Stimulated activated naive CD8-positive, alpha-beta T cell treated with anti-CD3 and anti-CD28 coated beads, Interleukin-15, amount 100 ng/mL, for 72 hours (primary cell): ENCODE measurements around the gene KCNK3.

Experiments used
- ATAC-seq: fragments of 150-1000 bp; cut with Tn5 transposase; 2 replicates; pipeline ENCODE4 v1.10.0; 2021; ENCODE audit warnings: mild to moderate bottlenecking, moderate library complexity
- DNase-seq, 2 donors: peaks; one replicate each; pipeline ENCODE4 v3.0.0; 2021 to 2022
- H3K27ac Mint-ChIP-seq, 2 donors: one replicate each; pipeline ENCODE4 v1.8.0; 2022; ENCODE audit warnings: mild to moderate bottlenecking in 2 of 2, mixed read lengths in 2 of 2, moderate library complexity in 2 of 2
- H3K27me3 Mint-ChIP-seq: one replicate; pipeline ENCODE4 v1.8.0; 2022; ENCODE audit warnings: mixed read lengths
- H3K4me1 Mint-ChIP-seq: one replicate; pipeline ENCODE4 v1.8.0; 2022; ENCODE audit warnings: mild to moderate bottlenecking, mixed read lengths
- H3K4me3 Mint-ChIP-seq, 2 donors: one replicate each; pipeline ENCODE4 v1.8.0; 2022; ENCODE audit warnings: mild to moderate bottlenecking in 2 of 2, mixed read lengths in 2 of 2, moderate library complexity in 1 of 2
- H3K9me3 Mint-ChIP-seq, 2 donors: one replicate each; pipeline ENCODE4 v1.8.0; 2022; ENCODE audit warnings: mixed read lengths in 2 of 2

The KCNK3 gene

DNA sequence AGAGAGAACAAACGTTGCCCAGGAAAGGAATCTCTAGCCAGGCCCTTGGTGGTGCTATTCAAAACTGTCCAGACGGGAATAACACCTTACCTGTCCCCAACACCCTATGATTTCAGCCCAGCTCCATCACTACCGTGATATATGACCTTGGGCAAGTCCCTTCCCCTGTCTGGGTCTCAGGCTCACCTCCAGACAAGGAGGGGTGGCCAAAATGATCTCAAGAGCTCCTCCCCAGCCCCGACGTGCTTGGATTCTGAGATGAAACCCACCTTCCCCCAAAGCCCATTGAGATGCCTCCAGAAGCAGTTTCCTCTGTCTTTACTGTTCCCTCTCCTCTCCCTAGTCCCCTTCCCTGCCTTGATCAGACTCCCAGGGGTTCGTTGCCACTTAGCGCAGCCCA is 1.5 kb downstream of the KCNK3 start:
- Mint-ChIP-seq H3K4me3 (no peak overlapping the region), H3K27me3 (peaks cover 92% of the 10 kb centered on the region)
- ATAC-seq: no peak

DNA sequence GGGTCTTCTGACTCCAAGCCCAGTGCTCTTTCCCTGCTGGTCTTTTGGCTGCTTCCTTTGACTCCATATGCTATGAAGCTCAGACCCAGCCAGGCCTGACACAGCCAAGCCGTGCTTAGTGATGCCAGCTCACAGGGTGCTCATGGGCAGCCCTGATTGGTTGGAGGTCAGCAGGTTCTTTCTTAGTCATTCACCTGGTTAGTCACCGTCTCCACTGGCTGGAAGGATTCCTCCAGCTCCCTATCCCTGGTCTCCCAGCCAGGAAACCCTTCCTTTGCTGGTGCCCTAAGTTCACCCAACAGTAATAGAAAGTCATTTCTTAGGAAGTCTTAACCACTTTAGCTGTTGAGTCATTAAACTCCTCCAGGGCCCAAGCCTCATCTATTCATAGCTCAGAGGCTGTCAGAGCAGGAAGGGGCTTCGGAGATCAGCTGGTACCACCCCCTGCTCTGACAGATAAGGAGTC is 3.9 kb downstream of the KCNK3 start:
- H3K4me3 Mint-ChIP-seq: no peak overlapping the region
- H3K9me3 Mint-ChIP-seq: no peaks in the 10 kb centered on the region
- peaks cover 6% of the 10 kb centered on the region for H3K4me1 Mint-ChIP-seq
- H3K27ac Mint-ChIP-seq: no peak overlapping the region
- H3K27me3 Mint-ChIP-seq: peaks cover 86% of the 10 kb centered on the region
- DNase-seq (no peak), ATAC-seq (no peak)

More for the DNA sequence above, 1.5 kb downstream of the KCNK3 start:
- no peaks in the 10 kb centered on the region for H3K9me3 Mint-ChIP-seq
- no peak for DNase-seq
- no peak overlapping the region for H3K27ac Mint-ChIP-seq
- peaks cover 6% of the 10 kb centered on the region for H3K4me1 Mint-ChIP-seq

DNA sequence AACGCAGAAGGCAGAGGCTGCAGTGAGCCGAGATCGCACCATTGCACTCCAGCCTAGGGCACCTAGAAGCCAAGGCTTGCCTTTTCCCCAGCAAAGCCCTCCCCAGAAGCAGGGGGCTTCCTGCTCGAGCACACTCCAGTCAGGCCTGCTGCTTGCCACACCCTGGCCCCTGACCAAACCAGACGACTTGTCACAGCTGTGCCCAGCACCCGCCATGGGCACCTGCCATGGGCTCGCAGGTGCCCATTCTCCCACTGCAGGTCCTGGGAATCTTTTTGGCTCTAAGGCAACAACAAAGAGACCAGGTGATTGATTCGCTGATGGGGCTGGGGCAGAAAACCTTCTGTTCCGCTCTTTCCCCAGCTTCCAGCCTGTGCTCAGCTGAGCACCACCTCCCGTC is 4.9 kb downstream of the KCNK3 start:
- Mint-ChIP-seq H3K27me3 (peaks cover 76% of the 10 kb centered on the region), H3K9me3 (no peaks in the 10 kb centered on the region), H3K4me1 (peaks cover 6% of the 10 kb centered on the region), H3K4me3 (no peak overlapping the region), H3K27ac (no peak overlapping the region)
- no peak for ATAC-seq
- no peak for DNase-seq

DNA sequence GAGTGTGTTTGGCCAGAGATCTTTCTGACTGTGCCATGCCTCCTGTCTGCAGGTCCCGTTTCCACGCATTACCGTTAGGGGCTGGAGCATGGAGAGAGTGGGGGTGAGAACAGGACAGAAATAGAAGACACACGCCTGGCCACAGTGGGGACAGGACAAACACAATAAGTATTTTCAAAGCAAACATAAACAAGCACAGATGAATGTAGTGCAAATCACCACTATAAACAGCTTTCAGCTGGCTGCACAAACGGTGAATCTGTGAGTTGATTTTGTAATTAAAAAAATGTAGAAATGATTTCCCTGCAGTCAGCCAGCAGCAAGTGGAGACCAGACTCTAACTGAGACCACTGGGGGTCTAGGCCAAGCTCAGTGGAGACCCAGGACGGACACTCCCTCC is 6.8 kb downstream of the KCNK3 start:
- Mint-ChIP-seq H3K9me3 (no peaks in the 10 kb centered on the region), H3K4me3 (no peak overlapping the region), H3K27ac (no peak overlapping the region), H3K4me1 (no peaks in the 10 kb centered on the region), H3K27me3 (peaks cover 62% of the 10 kb centered on the region)
- DNase-seq (no peak), ATAC-seq (no peak)

- no peak for DNase-seq
- H3K27ac Mint-ChIP-seq: no peak overlapping the region
- no peaks in the 10 kb centered on the region for H3K9me3 Mint-ChIP-seq
- no peak for ATAC-seq
- no peaks in the 10 kb centered on the region for H3K4me1 Mint-ChIP-seq
- peaks cover 54% of the 10 kb centered on the region for H3K27me3 Mint-ChIP-seq
- no peak overlapping the region for H3K4me3 Mint-ChIP-seq
These were observed 7.6 kb downstream of the KCNK3 start for GRCh38 chr2:26700078-26700477.

GRCh38 chr2:26701596-26701995 is 9.1 kb downstream of the KCNK3 start:
- ATAC-seq (no peak), DNase-seq (no peak)
- peaks cover 38% of the 10 kb centered on the region for H3K27me3 Mint-ChIP-seq
- H3K4me3 Mint-ChIP-seq: no peak overlapping the region
- H3K4me1 Mint-ChIP-seq: no peaks in the 10 kb centered on the region
- H3K9me3 Mint-ChIP-seq: no peaks in the 10 kb centered on the region
- no peak overlapping the region for H3K27ac Mint-ChIP-seq

GRCh38 chr2:26702025-26702424 is 9.5 kb downstream of the KCNK3 start:
- no peak for DNase-seq
- H3K9me3 Mint-ChIP-seq: no peaks in the 10 kb centered on the region
- H3K4me1 Mint-ChIP-seq: no peaks in the 10 kb centered on the region
- peaks cover 34% of the 10 kb centered on the region for H3K27me3 Mint-ChIP-seq
- H3K4me3 Mint-ChIP-seq: no peak overlapping the region
- H3K27ac Mint-ChIP-seq: no peak overlapping the region
- no peak for ATAC-seq

GRCh38 chr2:26704441-26704977 is 12.0 kb downstream of the KCNK3 start:
- no peak overlapping the region for H3K27ac Mint-ChIP-seq
- H3K27me3 Mint-ChIP-seq: peaks cover 13% of the 10 kb centered on the region
- no peaks in the 10 kb centered on the region for H3K9me3 Mint-ChIP-seq
- DNase-seq: no peak
- no peak for ATAC-seq
- H3K4me1 Mint-ChIP-seq: no peaks in the 10 kb centered on the region
- H3K4me3 Mint-ChIP-seq: no peak overlapping the region

- Mint-ChIP-seq H3K27me3 (peaks cover 9% of the 10 kb centered on the region), H3K9me3 (no peaks in the 10 kb centered on the region), H3K4me1 (no peaks in the 10 kb centered on the region), H3K27ac (no peak overlapping the region), H3K4me3 (no peak overlapping the region)
- DNase-seq (no peak), ATAC-seq (no peak)
These were observed 12.6 kb downstream of the KCNK3 start for GRCh38 chr2:26705126-26705525.

DNA sequence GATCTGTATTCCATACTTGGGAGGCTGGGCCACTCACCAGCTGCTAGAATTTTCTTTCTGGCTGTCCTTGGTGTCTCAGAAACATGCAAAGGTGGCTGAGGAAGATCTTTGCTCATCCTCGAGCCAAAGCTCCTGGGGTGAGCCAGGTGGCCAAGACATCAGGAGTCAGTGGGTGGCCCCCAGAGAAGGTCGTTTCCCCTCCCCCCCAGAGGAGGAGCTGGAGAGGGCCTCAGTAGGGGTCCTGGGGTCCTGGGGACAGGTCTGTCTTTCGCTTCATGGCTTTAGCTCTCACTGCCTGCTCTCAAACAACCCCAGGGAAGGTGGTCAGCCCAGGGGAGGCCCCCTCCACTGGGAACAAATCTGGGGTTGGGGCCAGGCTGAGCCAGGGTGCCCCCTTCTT is 13.6 kb downstream of the KCNK3 start:
- ATAC-seq (no peak), DNase-seq (no peak)
- Mint-ChIP-seq H3K27ac (no peak overlapping the region), H3K27me3 (no peaks in the 10 kb centered on the region), H3K4me3 (no peak overlapping the region), H3K4me1 (no peaks in the 10 kb centered on the region), H3K9me3 (no peaks in the 10 kb centered on the region)

DNA sequence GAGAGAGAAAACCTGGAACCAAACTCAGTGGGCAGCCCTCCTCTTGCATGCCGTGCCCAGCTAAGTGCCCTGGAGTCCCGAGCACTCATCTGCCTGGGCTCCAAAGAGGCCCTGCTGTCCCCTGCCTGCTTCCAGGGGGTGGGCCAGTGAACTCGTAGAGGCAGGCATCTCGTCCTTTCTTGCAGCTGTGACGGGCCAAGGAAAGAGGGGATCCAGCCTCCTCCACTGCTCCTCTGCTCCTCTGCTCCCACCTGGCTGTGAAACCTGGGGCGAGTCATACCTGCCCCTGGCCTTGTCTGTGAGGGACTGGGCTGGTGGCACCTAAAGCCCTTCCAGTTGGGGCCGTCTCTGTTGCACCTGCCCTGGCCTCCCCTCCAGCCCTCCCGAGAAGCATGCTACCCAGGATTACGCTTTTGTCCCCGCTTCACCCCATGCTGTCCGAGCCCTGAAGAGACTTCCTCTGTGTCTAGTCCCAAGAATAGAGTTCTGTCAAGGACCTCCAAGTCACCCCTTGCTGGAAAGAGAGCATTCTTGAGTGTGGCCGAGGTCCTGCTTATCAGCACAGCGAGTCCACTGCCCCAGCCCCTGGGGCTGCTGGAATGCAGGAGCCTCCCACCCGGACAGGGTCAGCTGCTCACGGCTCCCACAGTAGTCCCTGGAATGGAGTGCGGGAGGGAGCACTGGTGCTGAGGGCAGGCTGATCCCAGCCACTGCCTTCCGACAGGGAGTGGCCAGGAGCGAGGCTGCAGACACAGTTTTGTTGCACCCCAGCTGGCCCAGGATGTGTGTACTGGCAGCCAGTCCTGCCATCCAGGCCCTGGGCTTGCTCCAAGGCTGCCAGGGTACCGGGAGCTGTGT is 14.3 kb downstream of the KCNK3 start:
- H3K27ac Mint-ChIP-seq: peak overlapping the region in 1 of 2 donors; percentile 23
- no peak for DNase-seq
- no peaks in the 10 kb centered on the region for H3K9me3 Mint-ChIP-seq
- H3K4me3 Mint-ChIP-seq: no peak overlapping the region
- no peak for ATAC-seq
- H3K4me1 Mint-ChIP-seq: no peaks in the 10 kb centered on the region
- no peaks in the 10 kb centered on the region for H3K27me3 Mint-ChIP-seq

DNA sequence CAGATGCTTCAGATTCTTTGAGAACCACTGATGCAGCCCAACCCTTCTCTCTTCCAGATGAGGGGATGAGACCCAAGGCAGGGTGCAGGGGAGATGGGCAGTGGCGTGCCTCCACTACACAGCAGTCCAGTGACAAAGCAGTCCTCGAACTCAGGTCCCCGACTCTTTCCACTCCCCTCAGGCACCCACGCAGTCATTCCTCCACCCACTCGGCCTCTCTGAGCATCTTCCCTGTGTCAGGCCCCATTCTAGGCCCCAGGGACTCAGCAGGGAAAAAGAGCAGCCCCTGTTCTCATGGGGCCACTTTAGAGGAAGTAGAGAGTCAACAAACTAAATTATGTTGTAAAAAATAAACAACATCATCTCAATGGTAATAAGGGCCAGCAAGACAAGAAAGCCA is 15.2 kb downstream of the KCNK3 start:
- Mint-ChIP-seq H3K4me3 (no peak overlapping the region), H3K9me3 (no peaks in the 10 kb centered on the region), H3K27ac (peak overlapping the region in 1 of 2 donors; percentile 7), H3K4me1 (no peaks in the 10 kb centered on the region), H3K27me3 (no peaks in the 10 kb centered on the region)
- no peak for ATAC-seq
- DNase-seq: no peak

GRCh38 chr2:26708457-26708856 is 15.9 kb downstream of the KCNK3 start:
- DNase-seq (no peak), ATAC-seq (no peak)
- Mint-ChIP-seq H3K27ac (no peak overlapping the region), H3K9me3 (no peaks in the 10 kb centered on the region), H3K4me1 (no peaks in the 10 kb centered on the region), H3K27me3 (no peaks in the 10 kb centered on the region), H3K4me3 (no peak overlapping the region)

- Mint-ChIP-seq H3K27me3 (no peaks in the 10 kb centered on the region), H3K4me3 (no peak overlapping the region), H3K9me3 (no peaks in the 10 kb centered on the region), H3K27ac (no peak overlapping the region), H3K4me1 (no peaks in the 10 kb centered on the region)
- DNase-seq (no peak), ATAC-seq (no peak)
These were observed 17.0 kb downstream of the KCNK3 start for GRCh38 chr2:26709323-26710110.

GRCh38 chr2:26710145-26710544 is 17.6 kb downstream of the KCNK3 start:
- Mint-ChIP-seq H3K27ac (no peak overlapping the region), H3K4me3 (no peak overlapping the region), H3K27me3 (no peaks in the 10 kb centered on the region), H3K4me1 (no peaks in the 10 kb centered on the region), H3K9me3 (no peaks in the 10 kb centered on the region)
- DNase-seq (no peak), ATAC-seq (no peak)
